SK-N-DZ (cell line): ENCODE data around the gene PAPPA.

Experiments
- DNase-seq: peaks from one replicate; pipeline ENCODE4 v3.0.0-alpha.2; 2015; ENCODE audit warnings: low spot score

The PAPPA gene

GRCh38 chr9:116312221-116312620 lies 158.6 kb downstream of the PAPPA start:
- no peak for DNase-seq

- no peak for DNase-seq
Observed at GRCh38 chr9:116313638-116314037, 160.0 kb downstream of the PAPPA start.

- no peak for DNase-seq
Observed at GRCh38 chr9:116316246-116316645, 162.7 kb downstream of the PAPPA start.

- no peak for DNase-seq
Observed at GRCh38 chr9:116317503-116317902, 163.9 kb downstream of the PAPPA start.

GRCh38 chr9:116318468-116319374 lies 165.1 kb downstream of the PAPPA start:
- DNase-seq: peak; percentile 43

- DNase-seq: no peak
Observed at GRCh38 chr9:116319480-116319879, 165.9 kb downstream of the PAPPA start.

GRCh38 chr9:116320290-116320689 lies 166.7 kb downstream of the PAPPA start:
- no peak for DNase-seq

- DNase-seq: no peak
Observed at GRCh38 chr9:116322521-116322920, 168.9 kb downstream of the PAPPA start.

- peak; percentile 33 for DNase-seq
Observed at GRCh38 chr9:116323012-116323411, 169.4 kb downstream of the PAPPA start.

- no peak for DNase-seq
Observed at GRCh38 chr9:116323571-116323970, 170.0 kb downstream of the PAPPA start.

- DNase-seq: no peak
Observed at GRCh38 chr9:116325924-116326323, 172.3 kb downstream of the PAPPA start.

- no peak for DNase-seq
Observed at GRCh38 chr9:116327701-116328405, 174.3 kb downstream of the PAPPA start.

GRCh38 chr9:116329470-116329869 lies 175.9 kb downstream of the PAPPA start:
- no peak for DNase-seq

GRCh38 chr9:116331241-116331640 lies 177.7 kb downstream of the PAPPA start:
- DNase-seq: no peak

- no peak for DNase-seq
Observed at GRCh38 chr9:116332090-116332489, 178.5 kb downstream of the PAPPA start.

GRCh38 chr9:116333254-116333653 lies 179.7 kb downstream of the PAPPA start:
- no peak for DNase-seq

- no peak for DNase-seq
Observed at GRCh38 chr9:116334546-116335150, 181.1 kb downstream of the PAPPA start.

- DNase-seq: no peak
Observed at GRCh38 chr9:116335392-116335791, 181.8 kb downstream of the PAPPA start.

GRCh38 chr9:116336133-116336862 lies 182.7 kb downstream of the PAPPA start:
- DNase-seq: no peak

GRCh38 chr9:116337015-116337414 lies 183.4 kb downstream of the PAPPA start:
- DNase-seq: no peak

- DNase-seq: no peak
Observed at GRCh38 chr9:116340270-116340669, 186.7 kb downstream of the PAPPA start.

- no peak for DNase-seq
Observed at GRCh38 chr9:116342061-116342460, 188.5 kb downstream of the PAPPA start.
